Measurements from ENCODE around the gene NRIP1. TPM values are rescaled to one million over a fixed set of nuclear protein-coding genes. Genes with fewer than 3 reads are reported as not detected.

NRIP1 gene
- total RNA-seq, 4 donors from 2014 or later = 35.7 to 63.7 (median 41.0) TPM

DNA sequence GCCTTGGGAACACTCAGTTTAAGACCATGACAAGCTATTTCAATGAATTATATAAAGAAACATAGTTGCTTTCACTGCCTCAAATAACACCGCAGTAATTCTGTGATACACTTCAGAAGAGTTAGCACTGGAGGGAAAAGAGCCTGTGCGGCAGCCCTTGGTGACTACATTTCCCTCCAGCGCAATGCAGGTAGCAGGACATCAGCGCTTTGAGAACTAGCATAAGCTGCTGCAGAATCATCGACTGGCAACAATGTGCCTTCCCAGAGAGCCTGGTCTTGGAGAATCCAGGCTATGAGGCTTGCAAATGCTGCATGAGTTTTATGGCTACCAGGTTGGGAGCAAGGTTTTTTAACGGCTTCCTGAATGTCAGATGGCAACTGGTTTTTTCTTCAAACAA lies 7.5 kb downstream of the NRIP1 start:
- intact Hi-C loops (cut with DNase I; ENCODE audit: low total_unique reads) = no loop called here
- Histone ChIP-seq H3K27me3 (no peaks in the 10 kb centered on the region), H3K4me1 (peaks cover 95 to 97% of the 10 kb centered on the region in 2 donors), H3K36me3 (no peaks in the 10 kb centered on the region), H3K9me3 (no peaks in the 10 kb centered on the region), H3K27ac (no peak overlapping the region), H3K4me3 (no peak overlapping the region)
- TF ChIP-seq CTCF (IDR thresholded peaks at IDR 0.05 in 4 of 5, conservative IDR thresholded peaks at IDR 0.05 in 1 of 5) (no peak), POLR2A (IDR thresholded peaks at IDR 0.05) (no peak)
- in situ Hi-C loops (cut with MboI; ENCODE audit: low sequenced_read_pairs in 4 of 4) = loop anchor here in 2 of 4 donors (25.0 kb wide), 2 partner anchors 195 to 670 kb away; partner anchors contain the start of gene HSPA13 (in 1 of the 2)
- ATAC-seq (no peak), DNase-seq (no peak)

GRCh38 chr21:15054606-15055239 lies 10.1 kb downstream of the NRIP1 start:
- no peak for TF ChIP-seq POLR2A (IDR thresholded peaks at IDR 0.05)
- Histone ChIP-seq H3K27me3 (no peaks in the 10 kb centered on the region), H3K36me3 (no peaks in the 10 kb centered on the region), H3K9me3 (no peaks in the 10 kb centered on the region), H3K4me1 (peaks cover 92 to 95% of the 10 kb centered on the region in 2 donors), H3K4me3 (peak overlapping the region in 1 of 4 donors; percentile 4), H3K27ac (no peak overlapping the region)
- in situ Hi-C loops (cut with MboI; ENCODE audit: low sequenced_read_pairs in 4 of 4) (loop anchor here in 2 of 4 donors (25.0 kb wide), 2 partner anchors 192 to 667 kb away; partner anchors contain the start of gene HSPA13 (in 1 of the 2)), intact Hi-C loops (cut with DNase I; ENCODE audit: low total_unique reads) (no loop called here)
- no peak for DNase-seq
- no peak for ATAC-seq

GRCh38 chr21:15054089-15054488 lies 10.7 kb downstream of the NRIP1 start:
- intact Hi-C loops (cut with DNase I; ENCODE audit: low total_unique reads) (no loop called here), in situ Hi-C loops (cut with MboI; ENCODE audit: low sequenced_read_pairs in 4 of 4) (loop anchor here in 2 of 4 donors (25.0 kb wide), 2 partner anchors 192 to 667 kb away; partner anchors contain the start of gene HSPA13 (in 1 of the 2))
- Histone ChIP-seq H3K36me3 (no peaks in the 10 kb centered on the region), H3K9me3 (no peaks in the 10 kb centered on the region), H3K4me3 (peak overlapping the region in 1 of 4 donors; percentile 4), H3K4me1 (peaks cover 92 to 95% of the 10 kb centered on the region in 2 donors), H3K27me3 (no peaks in the 10 kb centered on the region), H3K27ac (no peak overlapping the region)
- ATAC-seq (no peak), DNase-seq (no peak)
- no peak for TF ChIP-seq CTCF (IDR thresholded peaks at IDR 0.05 in 4 of 5, conservative IDR thresholded peaks at IDR 0.05 in 1 of 5)

- no peak overlapping the region for H3K27ac ChIP-seq
- ATAC-seq (no peak), DNase-seq (no peak)
- no peaks in the 10 kb centered on the region for H3K27me3 ChIP-seq
- TF ChIP-seq CTCF (IDR thresholded peaks at IDR 0.05 in 4 of 5, conservative IDR thresholded peaks at IDR 0.05 in 1 of 5) (no peak), POLR2A (IDR thresholded peaks at IDR 0.05) (no peak)
- in situ Hi-C loops (cut with MboI; ENCODE audit: low sequenced_read_pairs in 4 of 4) (loop anchor here in 2 of 4 donors (25.0 kb wide), 2 partner anchors 191 to 666 kb away; partner anchors contain the start of gene HSPA13 (in 1 of the 2)), intact Hi-C loops (cut with DNase I; ENCODE audit: low total_unique reads) (no loop called here)
- peaks cover 87 to 95% of the 10 kb centered on the region in 2 donors for H3K4me1 ChIP-seq
- no peak overlapping the region for H3K4me3 ChIP-seq
- H3K36me3 ChIP-seq = no peaks in the 10 kb centered on the region
- H3K9me3 ChIP-seq = no peaks in the 10 kb centered on the region
Observed at GRCh38 chr21:15053500-15053899, 11.3 kb downstream of the NRIP1 start.

DNA sequence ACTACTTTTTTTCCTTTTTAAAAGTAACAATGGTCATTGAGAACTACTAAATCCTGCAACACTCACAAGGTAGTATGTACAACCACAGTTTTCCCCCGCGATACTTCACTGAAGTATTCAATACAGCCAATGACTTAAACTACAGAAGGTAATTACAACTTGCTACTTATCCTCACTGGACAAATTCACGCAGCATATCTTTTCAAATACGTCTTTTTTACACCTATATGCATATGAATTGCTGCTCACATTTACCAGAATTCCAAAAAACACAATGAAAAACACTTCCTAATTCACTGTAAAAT lies 12.4 kb downstream of the NRIP1 start:
- DNase-seq (no peak), ATAC-seq (no peak)
- Histone ChIP-seq H3K36me3 (no peaks in the 10 kb centered on the region), H3K4me3 (peak overlapping the region in 1 of 4 donors; percentile 29), H3K27ac (peak overlapping the region in 2 of 4 donors; percentile 4 to 51), H3K9me3 (no peaks in the 10 kb centered on the region), H3K4me1 (peaks cover 76 to 88% of the 10 kb centered on the region in 2 donors), H3K27me3 (no peaks in the 10 kb centered on the region)
- no peak for TF ChIP-seq CTCF (IDR thresholded peaks at IDR 0.05 in 4 of 5, conservative IDR thresholded peaks at IDR 0.05 in 1 of 5)
- TF ChIP-seq POLR2A (IDR thresholded peaks at IDR 0.05) = no peak
- in situ Hi-C loops (cut with MboI; ENCODE audit: low sequenced_read_pairs in 4 of 4) (loop anchor here in 2 of 4 donors (25.0 kb wide), 2 partner anchors 190 to 665 kb away; partner anchors contain the start of gene HSPA13 (in 1 of the 2)), intact Hi-C loops (cut with DNase I; ENCODE audit: low total_unique reads) (no loop called here)

Measured in gastrocnemius medialis (tissue), 4 donors.